HG03103 (cell line): ENCODE results near the gene RSRP1.
"Not testable (repeated sequence)": the region's sequence is repeated elsewhere in the genome, so short reads cannot be mapped to it uniquely, and the experiment has no call there.

Experiments used
- ATAC-seq: cut with Tn5 transposase; IDR thresholded peaks from one replicate; pipeline ENCODE4 v1.9.1; 2021; ENCODE audit warnings: low read depth; ENCODE audit not compliant: unreplicated experiment

Gene RSRP1

GRCh38 chr1:25257196-25257595 lies 9.9 kb upstream of the RSRP1 start:
- no peak for ATAC-seq

DNA sequence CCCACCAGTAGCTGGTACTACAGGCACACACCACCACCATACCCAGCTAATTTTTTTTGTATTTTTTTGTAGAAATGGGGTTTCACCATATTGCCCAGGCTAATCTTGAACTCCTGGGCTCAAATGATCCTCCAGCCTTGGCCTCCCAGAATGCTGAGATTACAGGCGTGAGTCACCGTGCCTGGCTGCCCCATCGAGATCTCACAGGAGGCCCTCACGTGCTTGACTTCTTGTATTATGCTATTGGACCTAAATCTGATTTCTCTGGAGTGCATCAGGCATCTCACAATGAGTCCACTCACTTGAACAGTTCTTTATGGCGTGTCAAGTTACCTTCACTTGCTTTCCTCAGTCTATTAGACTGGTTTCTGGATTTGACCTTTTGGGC lies 9.3 kb upstream of the RSRP1 start:
- no peak for ATAC-seq

GRCh38 chr1:25255706-25256577 lies 8.7 kb upstream of the RSRP1 start:
- ATAC-seq = no peak

- no peak for ATAC-seq
Measured at GRCh38 chr1:25253911-25254310, 6.7 kb upstream of the RSRP1 start.

GRCh38 chr1:25247829-25248754 lies 838 bp upstream of the RSRP1 start:
- peak; percentile 40 for ATAC-seq

DNA sequence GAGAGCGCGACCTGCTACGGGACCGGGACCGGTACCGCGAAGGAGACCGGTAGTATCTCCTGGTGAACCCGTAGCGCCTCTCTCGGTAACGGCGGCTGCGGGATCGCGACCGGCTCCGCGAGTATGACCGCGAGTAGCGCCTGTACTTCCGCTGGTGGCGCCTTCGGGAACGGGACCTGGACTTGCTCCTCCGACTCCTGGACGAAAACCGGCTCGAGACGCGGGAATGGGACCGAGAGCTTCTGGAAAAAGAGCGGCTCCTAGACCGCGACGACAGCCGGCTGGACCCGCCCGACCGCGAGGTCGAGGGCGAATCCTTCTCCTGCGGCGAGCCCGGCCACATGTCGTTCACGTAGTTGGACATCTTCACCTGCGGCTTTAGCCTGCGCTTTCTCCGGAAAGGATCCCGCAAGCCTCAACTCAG lies 642 bp downstream of the RSRP1 start:
- ATAC-seq = no peak

- no peak for ATAC-seq
Measured at GRCh38 chr1:25245809-25246599, 1.2 kb downstream of the RSRP1 start.

- ATAC-seq = no peak
Measured at GRCh38 chr1:25245393-25245792, 1.9 kb downstream of the RSRP1 start.

DNA sequence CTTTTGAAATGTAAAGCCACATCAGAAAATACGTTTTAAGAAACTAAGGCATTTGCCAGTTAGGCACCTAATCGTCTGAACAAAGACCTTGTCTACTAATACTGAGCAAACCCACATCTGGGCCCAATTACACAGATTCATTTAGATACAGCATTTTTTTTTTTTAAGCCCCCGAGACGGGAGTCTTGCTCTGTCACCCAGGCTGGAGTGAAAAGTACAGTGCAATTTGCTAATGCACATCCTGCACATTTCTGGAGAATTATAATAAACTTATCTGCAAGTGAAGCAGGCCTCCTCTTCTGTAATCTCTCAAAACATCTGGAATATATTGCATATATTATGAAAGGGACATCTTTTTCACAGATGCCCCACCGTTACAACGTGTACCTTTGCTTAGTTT lies 3.3 kb downstream of the RSRP1 start:
- ATAC-seq = no peak

DNA sequence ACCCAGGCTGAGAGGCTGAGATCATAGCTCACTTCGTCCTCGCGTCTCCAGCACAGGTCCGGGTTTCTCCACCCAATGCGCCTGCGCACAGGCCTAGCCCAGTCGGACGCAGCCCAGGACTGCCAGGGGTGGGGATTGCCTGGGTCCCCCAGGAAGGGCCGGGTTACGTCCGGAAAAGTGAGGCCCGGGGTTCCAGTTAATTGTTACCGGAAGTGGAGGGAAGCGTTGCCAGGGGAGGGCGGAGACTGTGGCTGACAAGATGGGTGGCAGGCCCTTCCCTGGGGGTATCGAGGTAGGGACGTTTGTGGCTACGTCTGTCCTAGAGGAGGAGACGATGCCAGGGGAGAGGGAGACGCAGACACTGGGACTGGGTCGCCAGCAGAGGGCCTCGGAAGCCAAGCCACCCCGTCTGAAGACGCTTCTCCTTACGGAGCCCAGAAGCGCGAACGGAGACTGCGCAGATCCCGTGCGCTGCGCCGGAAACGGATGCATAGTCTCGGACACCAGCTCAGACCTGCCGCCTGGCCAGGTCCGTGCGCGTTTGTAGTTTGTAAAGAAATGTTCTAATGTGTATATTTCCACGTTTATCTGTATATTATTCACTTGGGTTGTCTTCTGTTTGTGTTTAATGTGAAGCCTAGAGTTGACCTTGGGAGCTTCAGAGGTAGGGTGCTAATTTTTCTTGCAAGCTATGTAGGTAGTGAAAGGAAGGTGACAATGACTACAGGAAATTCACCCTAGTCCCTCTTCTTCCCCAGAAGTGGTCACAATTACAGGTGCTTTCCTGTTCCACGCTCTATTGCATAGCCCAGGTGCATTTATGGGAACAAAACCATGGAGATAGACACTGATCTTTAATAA lies 7.3 kb downstream of the RSRP1 start:
- peak; percentile 59 for ATAC-seq

- no peak for ATAC-seq
Measured at GRCh38 chr1:25238046-25238445, 9.2 kb downstream of the RSRP1 start.

DNA sequence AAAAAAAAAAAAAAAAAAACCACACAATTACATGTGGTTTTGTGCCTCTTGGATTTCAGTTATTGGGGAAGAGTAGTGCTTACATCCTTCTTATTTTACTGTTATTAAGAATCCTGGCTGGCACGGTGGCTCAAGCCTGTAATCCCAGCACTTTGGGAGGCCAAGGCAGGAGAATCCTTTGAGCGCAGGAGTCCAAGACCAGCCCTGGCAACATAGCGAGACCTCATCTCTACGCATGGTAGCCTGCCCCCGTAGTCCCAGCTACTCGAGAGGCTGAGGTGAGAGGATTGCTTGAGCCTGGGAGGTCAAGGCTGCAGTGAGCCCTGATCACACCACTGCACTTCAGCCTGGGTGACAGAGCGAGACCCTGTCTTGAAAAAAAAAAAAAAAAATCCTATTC lies 11.0 kb downstream of the RSRP1 start:
- not testable (repeated sequence) for ATAC-seq

DNA sequence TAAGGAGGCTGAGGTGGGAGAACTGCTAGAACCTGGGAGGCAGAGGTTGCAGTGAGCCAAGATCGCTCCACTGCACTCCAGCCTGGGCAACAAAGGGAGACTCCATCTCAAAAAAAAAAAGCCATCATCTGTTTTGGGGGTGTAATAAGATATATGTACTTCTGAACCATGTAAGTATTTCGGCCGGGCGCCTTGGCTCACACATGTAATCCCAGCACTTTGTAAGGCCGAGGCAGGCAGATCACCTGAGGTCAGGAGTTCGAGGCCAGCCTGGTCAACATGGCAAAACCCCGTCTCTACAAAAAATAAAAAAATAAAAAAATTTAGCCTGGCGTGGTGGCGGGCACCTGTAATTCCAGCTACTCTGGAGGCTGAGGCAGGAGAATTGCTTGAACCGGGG lies 11.8 kb downstream of the RSRP1 start:
- not testable (repeated sequence) for ATAC-seq

GRCh38 chr1:25232866-25233784 lies 14.1 kb downstream of the RSRP1 start:
- peak; percentile 43 for ATAC-seq

DNA sequence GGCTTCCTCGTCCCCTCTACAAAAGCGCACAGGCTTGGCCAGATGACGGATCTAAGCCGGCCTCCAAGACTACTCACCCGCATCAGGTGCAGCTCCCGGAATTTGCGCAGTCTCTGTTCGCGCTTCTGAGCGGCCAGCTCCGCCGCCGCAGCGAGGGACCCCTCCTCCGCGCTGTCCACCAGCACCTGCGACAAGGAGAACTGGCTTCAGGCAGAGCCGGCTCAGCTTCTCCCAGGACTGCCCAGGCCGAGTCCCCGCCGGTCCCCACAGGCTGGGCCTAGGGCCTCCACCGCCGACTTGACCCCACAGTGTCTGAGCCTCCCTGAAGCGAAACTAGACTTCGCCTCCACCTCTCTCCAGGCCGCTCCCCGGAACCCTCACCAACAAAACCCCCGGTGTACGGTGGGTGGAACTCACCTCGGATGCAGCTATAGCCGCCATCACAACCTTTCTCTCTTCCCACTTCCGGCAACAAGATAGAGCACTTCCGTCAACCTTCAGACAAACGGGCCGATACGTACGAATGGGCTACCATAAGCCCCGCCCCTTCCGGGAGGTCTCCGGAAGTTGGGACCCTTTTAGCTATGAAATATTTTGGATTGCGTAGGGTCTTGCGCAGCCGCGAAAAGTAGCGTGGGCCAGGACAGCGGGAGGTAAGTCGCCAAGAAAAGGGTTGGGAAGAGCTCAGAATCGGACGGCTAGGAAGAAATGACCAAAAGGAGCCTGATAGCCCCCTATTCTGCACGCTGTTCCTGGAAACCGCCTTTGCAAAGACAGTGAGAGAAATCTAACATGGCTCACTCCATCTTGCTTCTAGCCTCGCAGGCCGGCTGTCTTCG lies 15.0 kb downstream of the RSRP1 start, which contains the start of gene SYF2:
SYF2 (minus strand) TSS at position 476 of the 839 bp plus-strand sequence; CDS start at position 441, 35 bp downstream.
- ATAC-seq = peak; percentile 68

DNA sequence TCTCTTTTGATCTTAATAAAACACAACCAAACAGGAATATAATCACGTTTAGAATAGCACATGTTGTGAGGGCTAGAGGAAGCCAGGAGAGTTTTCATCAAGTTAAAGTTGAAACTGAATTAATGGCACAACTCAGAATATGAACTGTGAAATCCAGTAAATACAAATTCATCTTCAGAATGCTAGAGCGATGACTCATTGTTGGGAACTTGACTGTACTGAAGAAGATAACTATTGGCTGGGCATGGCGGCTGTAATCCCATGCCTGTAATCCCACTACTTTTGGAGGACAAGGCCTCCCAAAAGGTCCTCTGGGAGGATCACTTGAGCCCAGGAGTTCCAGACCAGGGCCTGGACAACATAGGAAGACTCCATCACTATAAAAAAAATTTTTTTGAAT lies 23.8 kb downstream of the RSRP1 start:
- no peak for ATAC-seq

- ATAC-seq = no peak
Measured at GRCh38 chr1:25222606-25223005, 24.6 kb downstream of the RSRP1 start.

GRCh38 chr1:25220666-25221065 lies 26.6 kb downstream of the RSRP1 start:
- ATAC-seq = no peak
